CD4-positive, alpha-beta memory T cell (primary cell): ENCODE data around the gene RPS24. TPM values are rescaled to one million over a fixed set of nuclear protein-coding genes. Genes with fewer than 3 reads are reported as not detected.
A peak's percentile ranks its signal among the peaks of the same experiment; 100 is the strongest.
"Not testable (repeated sequence)": the region's sequence is repeated elsewhere in the genome, so short reads cannot be mapped to it uniquely, and the experiment has no call there.

Source experiments
- CTCF ChIA-PET: fragments of 350-600 bp; sonication (Branson Sonifier 250); formaldehyde crosslinking; loops from one replicate; lab custom pipeline; 2021; ENCODE audit warnings: inconsistent platforms; ENCODE audit not compliant: partially characterized antibody; lab: Charles Lee
- POLR2A ChIA-PET: fragments of 350-600 bp; sonication (Branson Sonifier 250); formaldehyde crosslinking; loops from one replicate; lab custom pipeline; 2021; ENCODE audit not compliant: partially characterized antibody; lab: Charles Lee
- DNase-seq, 5 donors: peaks; one replicate each; pipeline versions ENCODE4 v3.0.0 to v3.0.0-alpha.2; 2020 to 2022; ENCODE audit warnings: mixed read lengths in 1 of 5
- H3K27ac ChIP-seq: one replicate; pipeline ENCODE4 v1.7.0; 2013; ENCODE audit warnings: low read depth, low read length
- H3K27me3 ChIP-seq: 2 replicates; pipeline ENCODE4 v1.7.0; 2013; ENCODE audit warnings: mild to moderate bottlenecking, low read length, moderate library complexity; ENCODE audit not compliant: insufficient read depth
- H3K36me3 ChIP-seq: 2 replicates; pipeline ENCODE4 v1.7.0; 2013; ENCODE audit warnings: mild to moderate bottlenecking, low read length, moderate library complexity; ENCODE audit not compliant: insufficient read depth
- H3K4me1 ChIP-seq: 2 replicates; pipeline ENCODE4 v1.7.0; 2013; ENCODE audit warnings: mild to moderate bottlenecking, low read length, moderate library complexity; ENCODE audit not compliant: insufficient read depth
- H3K4me3 ChIP-seq, 2 donors: one replicate each; pipeline ENCODE4 v1.7.0; 2013; ENCODE audit warnings: low read length in 2 of 2, mild to moderate bottlenecking in 1 of 2
- H3K9me3 ChIP-seq, 2 donors: one replicate each; pipeline ENCODE4 v1.7.0; 2013; ENCODE audit warnings: low read length in 2 of 2, control low read depth in 1 of 2; ENCODE audit not compliant: control insufficient read depth in 1 of 2
- H3K27ac Mint-ChIP-seq, 7 donors: one replicate each; pipeline ENCODE4 v1.8.0; 2020 to 2021; ENCODE audit warnings: mixed read lengths in 7 of 7, mild to moderate bottlenecking in 6 of 7, inconsistent platforms in 3 of 7, moderate library complexity in 3 of 7
- H3K27me3 Mint-ChIP-seq, 2 donors: one replicate each; pipeline ENCODE4 v1.8.0; 2020 to 2021; ENCODE audit warnings: mixed read lengths in 2 of 2
- H3K36me3 Mint-ChIP-seq, 2 donors: one replicate each; pipeline ENCODE4 v1.8.0; 2020 to 2021; ENCODE audit warnings: mixed read lengths in 2 of 2, inconsistent platforms in 1 of 2, mild to moderate bottlenecking in 1 of 2
- H3K4me1 Mint-ChIP-seq, 4 donors: one replicate each; pipeline ENCODE4 v1.8.0; 2020 to 2021; ENCODE audit warnings: mixed read lengths in 4 of 4, mild to moderate bottlenecking in 1 of 4
- H3K4me3 Mint-ChIP-seq, 8 donors: one replicate each; pipeline ENCODE4 v1.8.0; 2020 to 2021; ENCODE audit warnings: mixed read lengths in 8 of 8, mild to moderate bottlenecking in 7 of 8, moderate library complexity in 6 of 8, inconsistent platforms in 3 of 8
- H3K9me3 Mint-ChIP-seq, 8 donors: one replicate each; pipeline ENCODE4 v1.8.0; 2020 to 2021; ENCODE audit warnings: mixed read lengths in 8 of 8, mild to moderate bottlenecking in 5 of 8, inconsistent platforms in 3 of 8, moderate library complexity in 1 of 8
- intact Hi-C: fragments of 100-400 bp; cut with micrococcal nuclease; formaldehyde crosslinking; loops from one replicate; pipeline ENCODE4 v1.15.1; 2023
- polyA plus RNA-seq, 2 donors: library from polyadenylated mRNA; unstranded; fragments of 300-500 nt; fragmentation: Illumina TruSeq; gene quantifications; one replicate each; pipeline ENCODE4 v1.2.3, GENCODE V29; 2021
- total RNA-seq, 2 experiments: library from RNA; stranded (reverse); gene quantifications; one replicate each; pipeline ENCODE4 v1.2.3, GENCODE V29; 2021

The RPS24 gene
- total RNA-seq (1,000 to 10,000 TPM; 1,748 to 1,885 TPM), polyA plus RNA-seq (100 to 1,000 TPM; 778 to 921 TPM)

DNA sequence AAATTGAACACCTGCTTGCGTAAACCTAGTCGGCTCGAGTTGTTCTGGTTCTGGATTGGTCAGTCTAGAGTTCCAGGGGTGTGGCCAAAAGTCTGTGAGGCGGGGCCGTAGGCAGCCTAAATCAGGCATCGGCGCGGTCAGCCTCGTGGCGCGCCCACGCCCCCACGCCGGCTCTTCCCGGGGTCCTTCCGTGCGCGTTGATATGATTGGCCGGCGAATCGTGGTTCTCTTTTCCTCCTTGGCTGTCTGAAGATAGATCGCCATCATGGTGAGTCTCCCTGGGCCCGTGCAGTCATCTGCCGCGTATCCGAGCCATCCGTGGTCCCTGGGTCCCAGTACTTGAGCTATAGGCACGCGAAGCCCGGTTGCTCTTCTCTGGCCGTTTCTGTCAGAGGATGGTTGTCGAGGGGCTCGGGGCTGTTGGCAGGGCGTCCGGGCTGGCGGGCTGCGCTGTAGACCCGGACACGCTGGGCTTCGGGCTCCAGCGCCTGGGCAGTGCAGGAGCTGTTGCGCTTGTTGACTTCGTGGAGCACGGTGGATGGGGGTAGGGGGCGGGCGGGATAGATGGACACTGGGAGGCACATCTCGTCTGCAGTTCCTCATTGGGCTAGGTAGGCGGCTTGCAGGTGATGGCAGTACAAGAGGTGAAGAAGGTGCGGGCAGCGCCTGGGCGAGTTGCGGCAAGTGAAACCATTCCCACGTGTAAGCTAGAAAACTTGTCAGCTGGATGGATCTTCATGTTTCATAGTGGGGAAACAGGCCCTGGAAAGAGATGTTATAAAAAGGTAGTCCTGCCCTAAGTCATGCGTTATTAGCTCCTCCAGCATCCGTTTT lies at the start of gene RPS24:
Gene RPS24 (plus strand): TSS at position 227 of the 834 bp plus-strand sequence. CDS start 39 bp downstream, at position 266.
- intact Hi-C loops, result loop anchor here (1.0 to 10.0 kb wide), 5 partner anchors 197 to 1411 kb away; partner anchors contain the start of genes ZCCHC24 and ZMIZ1
- Mint-ChIP-seq H3K9me3 (peaks cover 0 to 4% (median 0%) of the 10 kb centered on the region in 8 donors), H3K27ac (peak within 1 kb of the TSS; percentile 87 to 97 (median 94)), H3K4me1 (peaks cover 42 to 69% (median 55%) of the 10 kb centered on the region in 4 donors), H3K27me3 (no peaks in the 10 kb centered on the region), H3K36me3 (peaks cover 28 to 50% of the 10 kb centered on the region in 2 donors), H3K4me3 (peak within 1 kb of the TSS; percentile 93 to 97 (median 94))
- Histone ChIP-seq H3K4me3 (peak within 1 kb of the TSS; percentile 39 to 97), H3K9me3 (no peaks in the 10 kb centered on the region), H3K27me3 (no peaks in the 10 kb centered on the region), H3K36me3 (peaks cover 36% of the 10 kb centered on the region), H3K4me1 (peaks cover 53% of the 10 kb centered on the region), H3K27ac (peak within 1 kb of the TSS; percentile 55)
- ChIA-PET CTCF (interaction anchor here (1.0 to 1.5 kb wide), 4 partner anchors 10 to 1164 kb away, joined by 3 to 7 read pairs (median 4); no protein-coding TSS in a partner anchor), POLR2A (interaction anchor here (0.6 to 1.5 kb wide), 6 partner anchors 9 to 1034 kb away, joined by 3 to 16 read pairs (median 4); no protein-coding TSS in a partner anchor)
- DNase-seq, result peak; percentile 94 to 97 (median 96)

GRCh38 chr10:77984986-77985385 lies 48.7 kb upstream of the RPS24 start:
- H3K4me3 ChIP-seq, result no peak overlapping the region
- no peak overlapping the region for H3K27ac Mint-ChIP-seq
- no peaks in the 10 kb centered on the region for H3K4me1 ChIP-seq
- ChIA-PET CTCF (no interaction called here), POLR2A (no interaction called here)
- H3K27me3 Mint-ChIP-seq, result no peaks in the 10 kb centered on the region
- peaks cover 81% of the 10 kb centered on the region for H3K36me3 ChIP-seq
- no peaks in the 10 kb centered on the region for H3K4me1 Mint-ChIP-seq
- no peak for DNase-seq
- no peaks in the 10 kb centered on the region for H3K9me3 Mint-ChIP-seq
- H3K4me3 Mint-ChIP-seq, result no peak overlapping the region
- H3K27me3 ChIP-seq, result no peaks in the 10 kb centered on the region
- H3K36me3 Mint-ChIP-seq, result peaks cover 75 to 94% of the 10 kb centered on the region in 2 donors
- intact Hi-C loops, result no loop called here
- H3K9me3 ChIP-seq, result no peaks in the 10 kb centered on the region
- no peak overlapping the region for H3K27ac ChIP-seq

DNA sequence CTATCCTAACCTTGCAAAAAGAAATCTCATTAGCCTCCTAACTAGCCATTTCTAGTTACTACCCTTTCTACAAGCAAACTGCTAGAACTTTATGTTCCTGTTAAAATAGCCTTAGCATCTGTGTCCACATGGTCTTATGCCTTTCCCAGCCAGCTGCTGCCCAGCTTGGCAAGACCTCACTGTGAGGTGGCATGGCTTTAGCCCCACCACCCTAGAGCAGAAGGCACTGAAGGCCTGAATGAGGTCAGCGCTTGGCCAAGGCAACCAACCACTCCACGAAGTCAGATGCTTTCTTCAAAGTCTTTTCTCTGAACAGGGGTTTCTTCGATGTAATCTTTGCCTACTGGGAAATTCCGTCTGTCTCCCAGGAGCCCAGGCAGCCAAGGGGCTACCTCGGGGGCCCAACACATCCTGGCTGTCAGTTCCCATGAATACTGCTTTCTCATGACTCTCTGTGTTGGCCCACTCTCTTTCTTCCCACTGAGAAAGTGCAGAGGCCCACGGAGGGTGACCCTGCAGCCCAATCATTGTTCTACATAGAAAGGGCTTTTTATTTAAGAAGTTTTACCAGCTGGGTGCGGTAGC lies 45.9 kb upstream of the RPS24 start:
- H3K27ac Mint-ChIP-seq, result no peak overlapping the region
- peaks cover 73% of the 10 kb centered on the region for H3K36me3 ChIP-seq
- CTCF ChIA-PET, result no interaction called here
- intact Hi-C loops, result no loop called here
- H3K9me3 Mint-ChIP-seq, result no peaks in the 10 kb centered on the region
- no peaks in the 10 kb centered on the region for H3K27me3 Mint-ChIP-seq
- H3K36me3 Mint-ChIP-seq, result peaks cover 68 to 90% of the 10 kb centered on the region in 2 donors
- H3K4me3 Mint-ChIP-seq, result no peak overlapping the region
- POLR2A ChIA-PET, result no interaction called here
- no peaks in the 10 kb centered on the region for H3K4me1 ChIP-seq
- no peak overlapping the region for H3K27ac ChIP-seq
- H3K4me3 ChIP-seq, result no peak overlapping the region
- H3K27me3 ChIP-seq, result no peaks in the 10 kb centered on the region
- H3K9me3 ChIP-seq, result no peaks in the 10 kb centered on the region
- H3K4me1 Mint-ChIP-seq, result no peaks in the 10 kb centered on the region
- no peak for DNase-seq

GRCh38 chr10:77989081-77989724 lies 44.5 kb upstream of the RPS24 start:
- Histone ChIP-seq H3K36me3 (peaks cover 74% of the 10 kb centered on the region), H3K4me3 (no peak overlapping the region), H3K4me1 (no peaks in the 10 kb centered on the region), H3K27me3 (no peaks in the 10 kb centered on the region), H3K27ac (no peak overlapping the region), H3K9me3 (no peaks in the 10 kb centered on the region)
- Mint-ChIP-seq H3K4me3 (no peak overlapping the region), H3K4me1 (no peaks in the 10 kb centered on the region), H3K27me3 (no peaks in the 10 kb centered on the region), H3K9me3 (no peaks in the 10 kb centered on the region), H3K27ac (peak overlapping the region in 1 of 7 donors; percentile 17), H3K36me3 (peaks cover 63 to 90% of the 10 kb centered on the region in 2 donors)
- CTCF ChIA-PET, result no interaction called here
- intact Hi-C loops, result no loop called here
- no peak for DNase-seq
- POLR2A ChIA-PET, result no interaction called here

GRCh38 chr10:77993620-77994019 lies 40.0 kb upstream of the RPS24 start:
- Mint-ChIP-seq H3K27ac (no peak overlapping the region), H3K9me3 (no peaks in the 10 kb centered on the region), H3K4me1 (peaks cover 0 to 10% (median under 1%) of the 10 kb centered on the region in 4 donors), H3K4me3 (no peak overlapping the region), H3K36me3 (peaks cover 46 to 72% of the 10 kb centered on the region in 2 donors), H3K27me3 (no peaks in the 10 kb centered on the region)
- H3K36me3 ChIP-seq, result peaks cover 41% of the 10 kb centered on the region
- no peaks in the 10 kb centered on the region for H3K9me3 ChIP-seq
- no peak overlapping the region for H3K27ac ChIP-seq
- no peaks in the 10 kb centered on the region for H3K4me1 ChIP-seq
- ChIA-PET POLR2A (no interaction called here), CTCF (no interaction called here)
- no peaks in the 10 kb centered on the region for H3K27me3 ChIP-seq
- intact Hi-C loops, result no loop called here
- H3K4me3 ChIP-seq, result no peak overlapping the region
- DNase-seq, result no peak

- H3K27ac ChIP-seq, POLR2A ChIA-PET, H3K9me3 Mint-ChIP-seq, H3K4me3 Mint-ChIP-seq, CTCF ChIA-PET, intact Hi-C loops, DNase-seq, H3K27ac Mint-ChIP-seq, H3K4me1 Mint-ChIP-seq, H3K9me3 ChIP-seq, H3K4me1 ChIP-seq, H3K27me3 ChIP-seq, H3K27me3 Mint-ChIP-seq, H3K4me3 ChIP-seq: not testable (repeated sequence)
- peaks cover 39% of the 10 kb centered on the region for H3K36me3 ChIP-seq
- H3K36me3 Mint-ChIP-seq, result peaks cover 68 to 72% of the 10 kb centered on the region in 2 donors
Observed at GRCh38 chr10:77998780-77999179, 34.9 kb upstream of the RPS24 start.

DNA sequence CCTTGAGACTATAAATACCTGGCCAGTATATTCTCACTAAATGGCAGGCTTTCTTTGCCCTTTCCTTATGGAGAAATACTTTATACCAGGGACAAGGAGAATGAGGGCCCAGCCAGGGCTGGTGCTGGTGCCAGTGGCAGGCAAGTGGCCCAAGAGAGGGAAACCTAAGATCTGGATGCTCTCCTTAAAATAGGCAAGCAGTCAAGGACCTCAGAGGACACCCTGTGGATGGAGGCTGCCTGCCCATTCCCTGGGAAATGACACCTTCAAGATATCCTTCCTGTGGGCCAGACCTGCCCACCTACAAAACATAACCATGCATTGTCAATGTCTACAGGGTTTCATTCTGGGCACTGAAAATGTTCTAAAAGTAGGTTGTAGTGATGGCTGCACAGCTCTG lies 33.5 kb upstream of the RPS24 start:
- H3K4me3 Mint-ChIP-seq, result no peak overlapping the region
- intact Hi-C loops, result no loop called here
- H3K4me3 ChIP-seq, result no peak overlapping the region
- H3K27ac Mint-ChIP-seq, result no peak overlapping the region
- no peaks in the 10 kb centered on the region for H3K27me3 Mint-ChIP-seq
- peaks cover 0 to 10% (median 1%) of the 10 kb centered on the region in 4 donors for H3K4me1 Mint-ChIP-seq
- H3K36me3 Mint-ChIP-seq, result peaks cover 73 to 75% of the 10 kb centered on the region in 2 donors
- no peaks in the 10 kb centered on the region for H3K9me3 Mint-ChIP-seq
- peaks cover 47% of the 10 kb centered on the region for H3K36me3 ChIP-seq
- ChIA-PET POLR2A (no interaction called here), CTCF (interaction anchor here (1.0 kb wide), 1 partner anchor 17 kb away, joined by 3 read pairs; no protein-coding TSS in a partner anchor)
- no peak overlapping the region for H3K27ac ChIP-seq
- no peaks in the 10 kb centered on the region for H3K27me3 ChIP-seq
- no peak for DNase-seq
- no peaks in the 10 kb centered on the region for H3K9me3 ChIP-seq
- H3K4me1 ChIP-seq, result no peaks in the 10 kb centered on the region
